ENCODE results near the gene IL34. TPM values are rescaled to one million over a fixed set of nuclear protein-coding genes. Genes with fewer than 3 reads are reported as not detected.

The IL34 gene
- total RNA-seq, 6 donors from 2014 or later, result 3.0 to 32.1 (median 14.8) TPM

DNA sequence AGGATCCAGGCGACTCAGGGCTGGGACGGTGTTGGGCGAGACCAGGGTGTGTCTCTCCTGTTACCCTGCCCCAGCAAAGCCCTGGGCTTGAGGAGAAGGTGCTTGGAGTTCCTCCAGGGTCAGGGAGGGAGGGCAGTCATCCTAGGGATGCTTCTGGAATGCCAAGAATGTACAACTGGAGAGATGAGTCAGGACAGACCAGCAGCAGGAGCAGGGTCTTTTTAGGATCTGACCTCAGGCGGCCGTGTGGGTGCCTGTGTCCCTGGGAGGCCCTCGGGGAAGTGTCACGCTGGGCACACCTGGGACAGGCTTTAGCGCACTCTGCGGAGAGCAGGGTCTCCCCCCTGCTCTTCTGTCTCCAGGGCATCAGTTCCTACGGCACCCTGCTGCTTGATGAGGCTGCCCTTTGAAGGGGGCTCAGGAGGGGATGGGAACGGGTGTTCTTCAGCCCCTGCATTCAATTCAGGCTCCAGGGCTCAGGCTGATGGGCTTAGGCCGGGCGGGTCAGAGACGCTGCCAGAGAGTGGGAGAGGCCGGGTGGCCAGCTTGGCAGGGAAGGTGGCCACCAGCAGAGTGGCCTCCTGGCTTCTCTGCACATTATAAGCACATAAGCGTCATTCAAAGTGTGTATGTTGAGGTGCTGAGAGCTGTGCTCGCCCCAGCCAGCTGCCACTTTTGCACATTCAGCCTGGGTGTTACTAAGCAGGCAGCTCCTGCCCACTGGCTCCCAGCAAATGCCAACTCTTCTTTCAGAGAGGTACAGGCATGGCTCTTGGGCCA is 47.9 kb downstream of the IL34 start:
- Histone ChIP-seq H3K4me1 (peaks cover 83 to 89% (median 87%) of the 10 kb centered on the region in 4 donors), H3K27me3 (no peaks in the 10 kb centered on the region), H3K27ac (peak overlapping the region; percentile 11 to 93 (median 66)), H3K4me3 (no peak overlapping the region), H3K36me3 (peaks cover 0 to 5% (median 0%) of the 10 kb centered on the region in 4 donors), H3K9me3 (no peaks in the 10 kb centered on the region)
- ATAC-seq (ENCODE audit: low FRiP score in 2 of 2), result peak in 1 of 2 donors; percentile 18
- WGBS, 2 donors, result 83 to 86% methylated on average over 10 to 17 of the region's 17 CpGs
- no peak for TF ChIP-seq POLR2AphosphoS5 (IDR thresholded peaks at IDR 0.05)
- no peak for TF ChIP-seq POLR2A (IDR thresholded peaks at IDR 0.05)
- TF ChIP-seq EP300 (IDR thresholded peaks at IDR 0.05), result no peak
- TF ChIP-seq CTCF (IDR thresholded peaks at IDR 0.05), result no peak
- DNase-seq, result no peak

- H3K4me3 ChIP-seq, result no peak overlapping the region
- no peaks in the 10 kb centered on the region for H3K9me3 ChIP-seq
- no peak for TF ChIP-seq POLR2A (IDR thresholded peaks at IDR 0.05)
- TF ChIP-seq CTCF (IDR thresholded peaks at IDR 0.05), result no peak
- TF ChIP-seq EP300 (IDR thresholded peaks at IDR 0.05), result no peak
- TF ChIP-seq POLR2AphosphoS5 (IDR thresholded peaks at IDR 0.05), result no peak
- ATAC-seq (ENCODE audit: low FRiP score in 2 of 2) (no peak), DNase-seq (no peak)
- peak overlapping the region in 2 of 4 donors; percentile 42 to 89 for H3K27ac ChIP-seq
- H3K27me3 ChIP-seq, result no peaks in the 10 kb centered on the region
- peaks cover 77 to 84% (median 81%) of the 10 kb centered on the region in 4 donors for H3K4me1 ChIP-seq
- 90 to 100% methylated on average over 2 of the region's 4 CpGs for WGBS, 2 donors
- peaks cover 0 to 5% (median 0%) of the 10 kb centered on the region in 4 donors for H3K36me3 ChIP-seq
These were observed 48.5 kb downstream of the IL34 start for GRCh38 chr16:70694868-70695218.

DNA sequence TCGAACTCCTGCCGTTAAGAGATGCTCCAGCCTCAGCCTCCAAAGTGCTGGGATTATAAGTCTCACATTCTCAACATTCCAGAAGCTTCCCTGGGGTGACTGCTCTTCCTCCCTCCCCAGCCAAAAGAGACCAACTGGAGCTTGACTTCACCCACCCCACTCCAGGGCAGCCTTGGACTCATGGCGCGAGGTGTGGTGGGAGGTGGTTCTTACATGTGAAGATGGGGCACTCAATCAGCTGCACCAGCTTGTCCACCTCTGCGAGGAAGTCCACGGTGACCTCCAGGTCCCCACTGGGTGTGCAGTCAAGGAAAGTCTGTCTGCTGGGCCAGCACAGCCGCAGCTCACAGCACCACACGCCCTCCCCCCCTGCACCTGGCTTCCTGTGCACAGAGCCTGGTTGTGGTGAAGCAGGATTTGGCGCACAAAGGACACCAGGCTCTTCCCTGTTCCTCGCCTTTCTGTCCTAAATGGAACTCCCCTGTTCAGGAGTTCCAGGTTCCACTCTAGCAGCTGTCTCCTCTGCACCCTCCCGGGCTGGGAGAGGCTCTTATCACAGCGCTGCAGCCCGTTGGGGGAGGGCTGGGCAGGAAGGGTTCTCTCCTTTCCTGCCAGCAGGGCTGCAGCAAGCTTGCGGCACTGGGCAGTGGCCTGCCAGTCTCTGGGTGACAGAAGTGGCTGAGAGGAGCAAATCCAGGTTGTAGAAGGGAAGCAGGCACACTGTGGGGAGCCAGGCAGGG is 49.1 kb downstream of the IL34 start:
- ATAC-seq (ENCODE audit: low FRiP score in 2 of 2) (peak in 1 of 2 donors; percentile 39), DNase-seq (peak in 1 of 2 donors; percentile 85)
- WGBS, 2 donors, result 44 to 45% methylated on average over 9 to 14 of the region's 14 CpGs

DNA sequence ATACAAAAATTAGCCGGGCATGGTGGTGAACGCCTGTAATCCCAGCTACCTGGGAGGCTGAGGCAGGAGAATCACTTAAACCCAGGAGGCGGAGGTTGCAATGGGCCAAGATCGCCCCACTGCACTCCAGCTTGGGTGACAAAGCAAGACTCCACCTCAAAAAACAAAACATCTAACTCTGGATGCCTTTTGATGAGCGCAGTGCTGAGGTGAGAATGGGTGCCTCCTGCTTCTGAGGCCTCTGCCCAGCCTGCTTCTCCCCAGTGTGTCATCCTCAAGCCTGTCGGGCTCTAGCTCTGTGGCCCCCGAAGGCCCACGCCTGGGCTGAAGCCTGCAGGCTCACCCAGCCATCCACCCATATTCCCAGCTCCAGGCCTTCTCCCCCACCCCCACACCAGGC is 50.0 kb downstream of the IL34 start:
- peak overlapping the region; percentile 80 to 86 (median 83) for H3K27ac ChIP-seq
- ATAC-seq (ENCODE audit: low FRiP score in 2 of 2), result no peak
- TF ChIP-seq CTCF (IDR thresholded peaks at IDR 0.05), result no peak
- TF ChIP-seq EP300 (IDR thresholded peaks at IDR 0.05), result no peak
- no peak for TF ChIP-seq POLR2A (IDR thresholded peaks at IDR 0.05)
- no peak for TF ChIP-seq POLR2AphosphoS5 (IDR thresholded peaks at IDR 0.05)
- peaks cover 0 to 5% (median 0%) of the 10 kb centered on the region in 4 donors for H3K36me3 ChIP-seq
- no peak for DNase-seq
- no peaks in the 10 kb centered on the region for H3K9me3 ChIP-seq
- H3K4me3 ChIP-seq, result no peak overlapping the region
- H3K27me3 ChIP-seq, result no peaks in the 10 kb centered on the region
- H3K4me1 ChIP-seq, result peaks cover 62 to 82% (median 75%) of the 10 kb centered on the region in 4 donors
- WGBS, 2 donors, result 92 to 97% methylated on average over 5 to 8 of the region's 8 CpGs

More for the DNA sequence above, 49.1 kb downstream of the IL34 start:
- no peak overlapping the region for H3K4me3 ChIP-seq
- peak overlapping the region; percentile 80 to 86 (median 83) for H3K27ac ChIP-seq
- H3K9me3 ChIP-seq, result no peaks in the 10 kb centered on the region
- H3K4me1 ChIP-seq, result peaks cover 70 to 83% (median 79%) of the 10 kb centered on the region in 4 donors
- H3K36me3 ChIP-seq, result peaks cover 0 to 5% (median 0%) of the 10 kb centered on the region in 4 donors
- TF ChIP-seq POLR2A (IDR thresholded peaks at IDR 0.05), result peak in 1 of 4 donors; percentile 22
- peak in 2 of 4 donors; percentile 47 to 81 for TF ChIP-seq EP300 (IDR thresholded peaks at IDR 0.05)
- TF ChIP-seq POLR2AphosphoS5 (IDR thresholded peaks at IDR 0.05), result peak in 1 of 2 donors; percentile 81
- peak in 4 of 6 experiments; percentile 17 to 59 (median 30) for TF ChIP-seq CTCF (IDR thresholded peaks at IDR 0.05)
- H3K27me3 ChIP-seq, result no peaks in the 10 kb centered on the region

Data from upper lobe of left lung (tissue), 6 donors.